Measurements from ENCODE around the gene CABLES2. TPM values are rescaled to one million over a fixed set of nuclear protein-coding genes. Genes with fewer than 3 reads are reported as not detected.
A peak's percentile ranks its signal among the peaks of the same experiment; 100 is the strongest.

CABLES2 gene
- 10 to 100 TPM in 1 of 4 donors, 1 to 10 TPM in 2, under 1 TPM in 1; 0.29 to 10.6 (median 2.6) TPM for total RNA-seq

GRCh38 chr20:62407221-62407992 lies at the start of gene CABLES2:
Gene CABLES2 (minus strand): TSS chr20:62407285. CDS start chr20:62407276, 9 bp downstream.
- peak within 1 kb of the TSS; percentile 45 to 65 for H3K4me3 ChIP-seq
- no peaks in the 10 kb centered on the region for H3K36me3 ChIP-seq
- peak; percentile 91 to 93 for DNase-seq
- H3K27me3 ChIP-seq, result no peaks in the 10 kb centered on the region
- intact Hi-C loops (cut with DNase I; ENCODE audit: low total_unique reads), result loop anchor here (10.0 kb wide), 1 partner anchor 397 kb away; the partner anchor contains the start of gene OGFR
- peak in 3 of 4 experiments; percentile 31 to 67 (median 47) for TF ChIP-seq CTCF (IDR thresholded peaks at IDR 0.05)
- peak in 1 of 2 donors; percentile 46 for TF ChIP-seq POLR2A (IDR thresholded peaks at IDR 0.05)
- H3K4me1 ChIP-seq, result peaks cover 0 to 28% of the 10 kb centered on the region in 2 donors
- H3K9me3 ChIP-seq, result no peaks in the 10 kb centered on the region
- peak within 1 kb of the TSS; percentile 73 to 75 for H3K27ac ChIP-seq

GRCh38 chr20:62455929-62456328 lies 48.8 kb upstream of the CABLES2 start:
- no peaks in the 10 kb centered on the region for H3K36me3 ChIP-seq
- no peaks in the 10 kb centered on the region for H3K4me1 ChIP-seq
- H3K9me3 ChIP-seq, result no peaks in the 10 kb centered on the region
- H3K4me3 ChIP-seq, result no peak overlapping the region
- intact Hi-C loops (cut with DNase I; ENCODE audit: low total_unique reads), result no loop called here
- TF ChIP-seq POLR2A (IDR thresholded peaks at IDR 0.05) (no peak), CTCF (IDR thresholded peaks at IDR 0.05) (no peak)
- H3K27ac ChIP-seq, result no peak overlapping the region
- no peak for DNase-seq
- H3K27me3 ChIP-seq, result no peaks in the 10 kb centered on the region

- H3K9me3 ChIP-seq, result no peaks in the 10 kb centered on the region
- H3K27me3 ChIP-seq, result no peaks in the 10 kb centered on the region
- TF ChIP-seq POLR2A (IDR thresholded peaks at IDR 0.05), result no peak
- no peak for TF ChIP-seq CTCF (IDR thresholded peaks at IDR 0.05)
- intact Hi-C loops (cut with DNase I; ENCODE audit: low total_unique reads), result no loop called here
- H3K27ac ChIP-seq, result peak overlapping the region; percentile 64 to 72
- no peaks in the 10 kb centered on the region for H3K36me3 ChIP-seq
- H3K4me1 ChIP-seq, result no peaks in the 10 kb centered on the region
- DNase-seq, result no peak
- H3K4me3 ChIP-seq, result no peak overlapping the region
These were observed 48.0 kb upstream of the CABLES2 start for GRCh38 chr20:62454904-62455636.

- DNase-seq, result no peak
- Histone ChIP-seq H3K9me3 (no peaks in the 10 kb centered on the region), H3K27ac (no peak overlapping the region), H3K4me1 (no peaks in the 10 kb centered on the region), H3K36me3 (no peaks in the 10 kb centered on the region), H3K27me3 (no peaks in the 10 kb centered on the region), H3K4me3 (no peak overlapping the region)
- TF ChIP-seq CTCF (IDR thresholded peaks at IDR 0.05), result no peak
- no peak for TF ChIP-seq POLR2A (IDR thresholded peaks at IDR 0.05)
- intact Hi-C loops (cut with DNase I; ENCODE audit: low total_unique reads), result no loop called here
These were observed 46.2 kb upstream of the CABLES2 start for GRCh38 chr20:62453186-62453808.

All from uterus (tissue), 4 donors.